Esophagus muscularis mucosa (tissue), 4 donors: ENCODE measurements around the gene GTF2H4. TPM values are rescaled to one million over a fixed set of nuclear protein-coding genes. Genes with fewer than 3 reads are reported as not detected.

Source experiments
- DNase-seq: peaks from one replicate; pipeline ENCODE4 v3.0.0-alpha.2; 2017; ENCODE audit errors: extremely low spot score
- H3K27ac ChIP-seq, 4 donors: fragments of 200-600 bp; sonication (generic); replicated peaks in 1 of 4; 1 replicate in 3 of 4; 2 replicates in 1 of 4; pipeline ENCODE4 v1.5.1; 2016 to 2019; ENCODE audit warnings: mild to moderate bottlenecking in 1 of 4
- H3K27me3 ChIP-seq, 4 donors: fragments of 200-600 bp; sonication (generic); one replicate each; pipeline versions ENCODE4 v1.5.1 to v1.6.0; 2016 to 2019
- H3K36me3 ChIP-seq, 4 donors: fragments of 200-600 bp; sonication (generic); one replicate each; pipeline ENCODE4 v1.5.1; 2016 to 2019
- H3K4me1 ChIP-seq, 4 donors: fragments of 200-600 bp; sonication (generic); one replicate each; pipeline ENCODE4 v1.5.1; 2016 to 2019
- H3K4me3 ChIP-seq, 4 donors: fragments of 200-600 bp; sonication (generic); 1 replicate in 2 of 4; 2 replicates in 2 of 4; pipeline ENCODE4 v1.5.1; 2016 to 2019; ENCODE audit warnings: mild to moderate bottlenecking in 4 of 4, moderate library complexity in 1 of 4
- H3K9me3 ChIP-seq, 4 donors: fragments of 200-600 bp; sonication (generic); 1 replicate in 3 of 4; 2 replicates in 1 of 4; pipeline ENCODE4 v1.5.1; 2016 to 2019
- EP300 ChIP-seq: sonication (generic); formaldehyde crosslinking; IDR thresholded peaks from one replicate; pipeline ENCODE4 v1.6.1; 2017; ENCODE audit warnings: antibody characterized with exemption
- POLR2A ChIP-seq: fragments of 450-650 bp; IDR thresholded peaks from one replicate; pipeline ENCODE4 v1.6.1; 2017; ENCODE audit warnings: antibody characterized with exemption, moderate library complexity, mild to moderate bottlenecking, low read depth
- POLR2AphosphoS5 ChIP-seq, 2 donors: sonication (generic); formaldehyde crosslinking; IDR thresholded peaks; one replicate each; pipeline ENCODE4 v1.6.1; 2017; ENCODE audit warnings: antibody characterized with exemption in 2 of 2
- WGBS: methylation state at CpG from one replicate; pipeline ENCODE4 v1.1.5; 2018; 5-methylcytosine and 5-hydroxymethylcytosine counted together
- intact Hi-C: fragments of 100-400 bp; cut with DNase I; formaldehyde crosslinking; loops from one replicate; pipeline ENCODE4 v1.15.1; 2023
- total RNA-seq, 4 donors: library from RNA; depleted of rRNA; stranded (reverse); fragments of >200 nt; gene quantifications; one replicate each; pipeline versions ENCODE4 v1.1.0 to v1.2.1, GENCODE V29; 2016
- TF ChIP-seq, protein P1 (sequence below), 3 experiments: fragments of 200-600 bp in 2 of 3; fragments of 450-650 bp in 1 of 3; sonication (generic) in 2 of 3; IDR thresholded peaks; one replicate each; pipeline ENCODE4 v1.5.1; 2017 to 2019; ENCODE audit warnings: antibody characterized with exemption in 3 of 3, mild to moderate bottlenecking in 2 of 3, moderate library complexity in 1 of 3

GTF2H4 gene
- total RNA-seq, 4 donors from 2014 or later, result 6.3 to 15.4 (median 8.2) TPM

DNA sequence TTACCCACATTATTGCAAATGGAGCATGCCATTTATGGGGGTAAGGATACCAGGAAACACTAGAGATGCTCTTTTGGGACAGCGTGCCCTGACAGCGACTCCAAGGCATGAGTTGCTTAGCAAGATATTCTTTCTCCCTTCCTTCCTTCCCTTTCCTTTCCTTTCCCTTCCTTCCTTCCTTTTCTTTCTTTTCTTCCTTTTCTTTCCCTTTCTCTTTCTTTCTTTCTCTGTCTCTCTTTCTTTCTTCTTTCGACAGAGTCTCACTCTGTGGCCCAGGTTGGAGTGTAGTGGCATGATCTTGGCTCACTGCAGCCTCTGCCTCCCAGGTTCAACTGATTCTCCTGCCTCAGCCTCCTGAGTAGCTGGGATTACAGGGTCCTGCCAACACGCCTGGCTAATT, 36.0 kb downstream of the GTF2H4 start:
- H3K4me1 ChIP-seq, result peaks cover 10 to 22% (median 18%) of the 10 kb centered on the region in 4 donors
- no peaks in the 10 kb centered on the region for H3K36me3 ChIP-seq
- intact Hi-C loops, result no loop called here
- no peak overlapping the region for H3K4me3 ChIP-seq
- DNase-seq, result no peak
- no peaks in the 10 kb centered on the region for H3K9me3 ChIP-seq
- peaks cover 0 to 31% (median 0%) of the 10 kb centered on the region in 4 donors for H3K27me3 ChIP-seq
- H3K27ac ChIP-seq, result no peak overlapping the region
- TF ChIP-seq EP300, result no peak
- no peak for TF ChIP-seq POLR2A
- TF ChIP-seq, protein P1, sequence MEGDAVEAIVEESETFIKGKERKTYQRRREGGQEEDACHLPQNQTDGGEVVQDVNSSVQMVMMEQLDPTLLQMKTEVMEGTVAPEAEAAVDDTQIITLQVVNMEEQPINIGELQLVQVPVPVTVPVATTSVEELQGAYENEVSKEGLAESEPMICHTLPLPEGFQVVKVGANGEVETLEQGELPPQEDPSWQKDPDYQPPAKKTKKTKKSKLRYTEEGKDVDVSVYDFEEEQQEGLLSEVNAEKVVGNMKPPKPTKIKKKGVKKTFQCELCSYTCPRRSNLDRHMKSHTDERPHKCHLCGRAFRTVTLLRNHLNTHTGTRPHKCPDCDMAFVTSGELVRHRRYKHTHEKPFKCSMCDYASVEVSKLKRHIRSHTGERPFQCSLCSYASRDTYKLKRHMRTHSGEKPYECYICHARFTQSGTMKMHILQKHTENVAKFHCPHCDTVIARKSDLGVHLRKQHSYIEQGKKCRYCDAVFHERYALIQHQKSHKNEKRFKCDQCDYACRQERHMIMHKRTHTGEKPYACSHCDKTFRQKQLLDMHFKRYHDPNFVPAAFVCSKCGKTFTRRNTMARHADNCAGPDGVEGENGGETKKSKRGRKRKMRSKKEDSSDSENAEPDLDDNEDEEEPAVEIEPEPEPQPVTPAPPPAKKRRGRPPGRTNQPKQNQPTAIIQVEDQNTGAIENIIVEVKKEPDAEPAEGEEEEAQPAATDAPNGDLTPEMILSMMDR (IDR thresholded peaks at IDR 0.05), result no peak
- no peak for TF ChIP-seq POLR2AphosphoS5 (IDR thresholded peaks at IDR 0.05)
- 94% methylated on average over 4 of the region's 4 CpGs for WGBS

DNA sequence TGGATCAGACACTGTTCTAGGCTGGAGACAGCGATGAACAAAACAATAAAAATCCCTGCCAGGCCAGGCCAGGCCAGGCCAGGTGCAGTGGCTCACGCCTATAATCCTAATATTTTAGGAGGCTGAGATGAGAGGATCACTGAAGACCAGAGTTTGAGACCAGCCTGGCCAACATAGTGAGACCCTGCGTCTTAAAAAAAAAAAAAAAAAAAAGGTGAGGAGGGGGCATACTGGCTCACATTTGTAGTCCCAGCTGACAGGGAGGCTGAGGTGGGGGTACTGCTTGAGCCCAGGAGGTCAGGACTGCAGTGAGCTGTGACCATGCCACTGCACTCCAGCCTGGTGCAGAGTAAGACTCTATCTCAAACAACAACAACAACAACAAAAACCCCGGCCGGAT, 37.3 kb downstream of the GTF2H4 start:
- Histone ChIP-seq H3K36me3 (no peaks in the 10 kb centered on the region), H3K27me3 (peaks cover 0 to 37% (median 0%) of the 10 kb centered on the region in 4 donors), H3K4me1 (peaks cover 10 to 11% (median 10%) of the 10 kb centered on the region in 4 donors), H3K4me3 (no peak overlapping the region), H3K9me3 (no peaks in the 10 kb centered on the region), H3K27ac (no peak overlapping the region)
- DNase-seq, result no peak
- WGBS, result 87% methylated on average over 5 of the region's 5 CpGs
- no peak for TF ChIP-seq POLR2AphosphoS5 (IDR thresholded peaks at IDR 0.05)
- TF ChIP-seq POLR2A, result no peak
- no peak for TF ChIP-seq EP300
- TF ChIP-seq, protein P1 (IDR thresholded peaks at IDR 0.05), result no peak
- intact Hi-C loops, result no loop called here

DNA sequence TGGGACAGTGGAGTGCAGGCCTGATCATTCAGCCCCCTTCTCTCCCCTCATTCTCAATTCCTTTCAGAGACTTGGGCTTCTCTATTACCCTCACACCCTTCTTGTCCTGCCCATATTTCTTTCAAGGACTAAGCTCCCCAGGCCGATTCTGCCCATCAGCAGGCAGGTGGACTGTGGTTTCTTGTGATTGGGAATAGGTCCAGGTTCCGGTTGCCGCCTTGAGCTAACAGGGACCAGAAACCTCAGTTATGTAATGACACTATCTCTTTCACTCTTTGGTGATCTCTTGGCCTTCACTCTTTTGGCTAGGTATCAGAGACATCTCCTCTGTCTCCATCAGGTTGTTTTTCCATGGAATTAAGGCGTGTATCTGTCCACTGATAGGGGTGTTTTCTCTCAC, 39.2 kb downstream of the GTF2H4 start:
- Histone ChIP-seq H3K27me3 (peaks cover 0 to 39% (median 0%) of the 10 kb centered on the region in 4 donors), H3K36me3 (no peaks in the 10 kb centered on the region), H3K27ac (no peak overlapping the region), H3K4me3 (no peak overlapping the region), H3K4me1 (peaks cover 8 to 10% (median 9%) of the 10 kb centered on the region in 4 donors), H3K9me3 (no peaks in the 10 kb centered on the region)
- intact Hi-C loops, result no loop called here
- WGBS, result 88% methylated on average over 4 of the region's 4 CpGs
- DNase-seq, result no peak
- TF ChIP-seq, protein P1 (IDR thresholded peaks at IDR 0.05), result no peak
- TF ChIP-seq POLR2AphosphoS5 (IDR thresholded peaks at IDR 0.05), result no peak
- TF ChIP-seq POLR2A, result no peak
- no peak for TF ChIP-seq EP300

DNA sequence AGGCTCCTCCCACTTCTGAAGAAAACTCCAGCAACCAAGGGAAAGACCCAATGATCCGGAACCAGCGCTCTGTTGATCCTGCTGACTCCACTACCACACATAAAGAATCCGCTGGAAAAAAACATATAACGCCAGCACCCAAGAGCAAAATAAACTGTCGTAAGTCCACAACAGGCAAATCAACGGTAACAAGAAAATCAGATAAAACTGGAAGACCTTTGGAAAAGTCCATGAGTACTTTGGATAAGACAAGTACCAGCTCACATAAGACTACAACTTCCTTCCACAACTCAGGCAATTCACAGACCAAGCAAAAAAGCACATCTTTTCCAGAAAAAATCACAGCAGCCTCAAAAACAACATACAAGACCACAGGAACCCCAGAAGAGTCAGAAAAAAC, 40.8 kb downstream of the GTF2H4 start:
- H3K36me3 ChIP-seq, result no peaks in the 10 kb centered on the region
- DNase-seq, result no peak
- no peaks in the 10 kb centered on the region for H3K9me3 ChIP-seq
- H3K4me1 ChIP-seq, result no peaks in the 10 kb centered on the region
- TF ChIP-seq POLR2AphosphoS5 (IDR thresholded peaks at IDR 0.05), result no peak
- TF ChIP-seq, protein P1 (IDR thresholded peaks at IDR 0.05), result no peak
- TF ChIP-seq EP300, result no peak
- no peak for TF ChIP-seq POLR2A
- 91% methylated on average over 6 of the region's 6 CpGs for WGBS
- peaks cover 0 to 31% (median 0%) of the 10 kb centered on the region in 4 donors for H3K27me3 ChIP-seq
- intact Hi-C loops, result no loop called here
- no peak overlapping the region for H3K27ac ChIP-seq
- H3K4me3 ChIP-seq, result no peak overlapping the region

DNA sequence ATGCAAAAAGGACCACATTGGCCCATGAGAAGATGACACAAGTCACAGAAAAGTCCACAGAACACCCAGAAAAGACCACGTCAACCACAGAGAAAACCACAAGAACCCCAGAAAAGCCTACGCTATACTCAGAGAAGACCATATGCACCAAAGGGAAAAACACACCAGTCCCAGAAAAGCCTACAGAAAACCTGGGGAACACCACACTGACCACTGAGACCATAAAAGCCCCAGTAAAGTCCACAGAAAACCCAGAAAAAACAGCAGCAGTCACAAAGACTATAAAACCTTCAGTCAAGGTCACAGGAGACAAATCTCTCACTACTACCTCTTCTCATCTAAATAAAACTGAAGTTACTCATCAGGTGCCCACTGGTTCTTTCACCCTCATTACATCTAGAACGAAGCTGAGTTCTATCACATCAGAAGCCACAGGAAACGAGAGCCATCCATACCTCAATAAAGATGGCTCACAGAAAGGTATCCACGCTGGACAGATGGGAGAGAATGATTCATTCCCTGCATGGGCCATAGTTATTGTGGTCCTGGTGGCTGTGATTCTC, 44.0 kb downstream of the GTF2H4 start:
- TF ChIP-seq POLR2AphosphoS5 (IDR thresholded peaks at IDR 0.05) (no peak), POLR2A (no peak)
- Histone ChIP-seq H3K9me3 (no peaks in the 10 kb centered on the region), H3K4me1 (peaks cover 10 to 13% (median 13%) of the 10 kb centered on the region in 4 donors), H3K4me3 (no peak overlapping the region), H3K36me3 (no peaks in the 10 kb centered on the region), H3K27me3 (peaks cover 0 to 53% (median 0%) of the 10 kb centered on the region in 4 donors), H3K27ac (no peak overlapping the region)
- DNase-seq, result no peak
- intact Hi-C loops, result no loop called here
- 80% methylated on average over 5 of the region's 5 CpGs for WGBS
